M059J (cell line): ENCODE results near the gene NOC4L. TPM values are rescaled to one million over a fixed set of nuclear protein-coding genes. Genes with fewer than 3 reads are reported as not detected.

Experiments used
- DNase-seq: peaks from one replicate; pipeline ENCODE4 v3.0.0-alpha.2; 2012; ENCODE audit warnings: low read depth
- total RNA-seq: library from RNA; depleted of rRNA; stranded (reverse); fragments of >200 nt; shearing (Covaris generic); gene quantifications from 2 replicates; pipeline ENCODE4 v1.2.3, GENCODE V29; 2014; rRNA removed

NOC4L gene
- total RNA-seq, 1 experiment from 2014 or later: 18.6 TPM

- no peak for DNase-seq
Measured at GRCh38 chr12:132196873-132197390, 52.7 kb downstream of the NOC4L start.

- no peak for DNase-seq
Measured at GRCh38 chr12:132197581-132198354, 53.5 kb downstream of the NOC4L start.

GRCh38 chr12:132199101-132199500 is 54.8 kb downstream of the NOC4L start:
- no peak for DNase-seq

- DNase-seq: no peak
Measured at GRCh38 chr12:132199526-132200319, 55.5 kb downstream of the NOC4L start.

- no peak for DNase-seq
Measured at GRCh38 chr12:132200800-132201199, 56.5 kb downstream of the NOC4L start.

- no peak for DNase-seq
Measured at GRCh38 chr12:132201391-132202120, 57.3 kb downstream of the NOC4L start.

Other genes starting within 250 kb of the NOC4L start
- 4.5 and 7.5 TPM in 2 replicates for gene ULK1, start 249.8 kb upstream of the NOC4L start, total RNA-seq
- gene PUS1, start 215.2 kb upstream of the NOC4L start, total RNA-seq: 9.3 and 10.3 TPM in 2 replicates
- gene EP400, start 194.5 kb upstream of the NOC4L start, total RNA-seq: 3.3 and 8.0 TPM in 2 replicates
- gene DDX51, start 138 bp upstream of the NOC4L start, total RNA-seq: 2.2 and 4.8 TPM in 2 replicates
- gene GALNT9, start 185.1 kb downstream of the NOC4L start, total RNA-seq: not detected in 2 replicates